ENCODE measurements around the gene ZNF521.
"Not testable (repeated sequence)": the region's sequence is repeated elsewhere in the genome, so short reads cannot be mapped to it uniquely, and the experiment has no call there.

Gene ZNF521

GRCh38 chr18:25052511-25052921, 299.4 kb downstream of the ZNF521 start:
- no peak for DNase-seq (ENCODE audit: insufficient read length, low spot score)
- FAIRE-seq = no peak
- TF ChIP-seq SPI1 (IDR thresholded peaks at IDR 0.05; ENCODE audit: low read depth, low read length) (no peak), POU2F2 (IDR thresholded peaks at IDR 0.05; ENCODE audit: low read depth, low read length) (no peak), PAX5 (IDR thresholded peaks at IDR 0.05; ENCODE audit: insufficient read depth, low read length, severe bottlenecking) (no peak), POLR2A (IDR thresholded peaks at IDR 0.05; ENCODE audit: low read depth, low read length) (no peak), TAF1 (IDR thresholded peaks at IDR 0.05; ENCODE audit: low read depth, low read length) (no peak), POLR2AphosphoS5 (IDR thresholded peaks at IDR 0.05; ENCODE audit: low read depth, low read length) (no peak)

DNA sequence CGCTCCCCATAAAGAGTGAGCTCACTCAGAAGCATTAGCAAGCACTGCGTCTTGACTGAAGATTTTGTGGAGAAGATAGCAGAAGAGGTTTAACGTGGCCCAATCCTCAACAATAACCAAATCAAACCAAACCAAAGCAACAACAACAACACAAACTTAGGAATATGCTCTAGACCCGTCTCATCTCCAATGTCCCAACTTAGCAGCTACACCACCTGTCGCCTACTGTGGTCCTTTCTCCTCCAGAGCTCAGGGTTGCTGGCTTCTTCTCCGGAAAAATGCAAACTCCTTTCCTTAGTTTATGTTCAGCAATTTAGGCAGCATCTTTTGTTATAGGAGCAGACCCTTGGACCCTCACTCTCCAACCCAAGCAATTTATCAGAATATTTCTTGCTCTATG, 301.4 kb downstream of the ZNF521 start:
- DNase-seq (ENCODE audit: insufficient read length, low spot score) (no peak), FAIRE-seq (no peak)
- TF ChIP-seq POU2F2 (IDR thresholded peaks at IDR 0.05; ENCODE audit: low read depth, low read length) = no peak
- no peak for TF ChIP-seq POLR2AphosphoS5 (IDR thresholded peaks at IDR 0.05; ENCODE audit: low read depth, low read length)
- TF ChIP-seq PAX5 (IDR thresholded peaks at IDR 0.05; ENCODE audit: insufficient read depth, low read length, severe bottlenecking) = no peak
- TF ChIP-seq POLR2A (IDR thresholded peaks at IDR 0.05; ENCODE audit: low read depth, low read length) = no peak
- no peak for TF ChIP-seq SPI1 (IDR thresholded peaks at IDR 0.05; ENCODE audit: low read depth, low read length)
- TF ChIP-seq TAF1 (IDR thresholded peaks at IDR 0.05; ENCODE audit: low read depth, low read length) = no peak

DNA sequence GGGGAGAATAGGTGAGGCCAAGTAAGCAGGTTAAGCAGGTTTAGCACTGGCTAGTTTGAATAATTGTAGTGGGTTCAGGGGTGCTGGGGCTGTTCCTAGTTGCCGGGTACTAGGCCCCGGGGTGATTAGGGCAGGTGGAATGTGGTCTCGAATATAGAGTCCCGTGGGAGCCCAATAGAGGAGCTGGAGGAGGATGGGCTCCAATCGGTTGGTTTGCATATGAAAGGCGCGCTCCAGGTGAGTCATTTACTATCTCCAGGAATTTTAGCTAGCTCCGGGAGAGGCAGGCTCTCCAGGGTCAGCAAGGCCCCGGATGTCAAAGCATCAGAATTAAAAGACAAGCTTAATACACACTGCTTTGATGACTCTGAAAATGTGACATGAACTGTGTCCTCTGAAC, 304.0 kb downstream of the ZNF521 start:
- FAIRE-seq = no peak
- no peak for DNase-seq (ENCODE audit: insufficient read length, low spot score)
- TF ChIP-seq POLR2A (IDR thresholded peaks at IDR 0.05; ENCODE audit: low read depth, low read length) (no peak), POLR2AphosphoS5 (IDR thresholded peaks at IDR 0.05; ENCODE audit: low read depth, low read length) (no peak), POU2F2 (IDR thresholded peaks at IDR 0.05; ENCODE audit: low read depth, low read length) (no peak), SPI1 (IDR thresholded peaks at IDR 0.05; ENCODE audit: low read depth, low read length) (no peak), TAF1 (IDR thresholded peaks at IDR 0.05; ENCODE audit: low read depth, low read length) (no peak), PAX5 (IDR thresholded peaks at IDR 0.05; ENCODE audit: insufficient read depth, low read length, severe bottlenecking) (no peak)

GRCh38 chr18:25047421-25047820, 304.5 kb downstream of the ZNF521 start:
- TF ChIP-seq SPI1 (IDR thresholded peaks at IDR 0.05; ENCODE audit: low read depth, low read length) = no peak
- TF ChIP-seq POU2F2 (IDR thresholded peaks at IDR 0.05; ENCODE audit: low read depth, low read length) = no peak
- TF ChIP-seq POLR2A (IDR thresholded peaks at IDR 0.05; ENCODE audit: low read depth, low read length) = no peak
- no peak for TF ChIP-seq POLR2AphosphoS5 (IDR thresholded peaks at IDR 0.05; ENCODE audit: low read depth, low read length)
- no peak for TF ChIP-seq TAF1 (IDR thresholded peaks at IDR 0.05; ENCODE audit: low read depth, low read length)
- TF ChIP-seq PAX5 (IDR thresholded peaks at IDR 0.05; ENCODE audit: insufficient read depth, low read length, severe bottlenecking) = no peak
- no peak for FAIRE-seq
- no peak for DNase-seq (ENCODE audit: insufficient read length, low spot score)

DNA sequence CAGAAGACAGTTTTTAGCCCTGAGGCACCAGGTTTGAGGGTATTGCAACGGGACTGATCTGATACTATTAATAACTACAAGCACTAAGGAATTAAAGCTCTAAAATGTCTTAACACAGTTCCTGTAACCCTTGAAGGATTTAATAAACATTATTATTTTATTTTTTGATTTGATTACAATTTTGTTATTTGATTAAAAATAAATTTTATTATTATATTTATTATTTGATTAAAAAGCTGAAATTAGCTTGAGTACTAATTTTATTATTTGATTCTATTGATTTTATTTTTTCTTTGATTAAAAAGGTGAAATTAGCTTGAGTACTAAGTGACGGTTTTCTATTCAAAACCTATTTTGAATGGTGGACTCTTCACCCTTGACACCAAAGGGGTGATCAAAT, 307.3 kb downstream of the ZNF521 start:
- TF ChIP-seq POLR2AphosphoS5 (IDR thresholded peaks at IDR 0.05; ENCODE audit: low read depth, low read length) (no peak), PAX5 (IDR thresholded peaks at IDR 0.05; ENCODE audit: insufficient read depth, low read length, severe bottlenecking) (no peak)
- FAIRE-seq = no peak
- DNase-seq (ENCODE audit: insufficient read length, low spot score) = no peak

GRCh38 chr18:25043104-25043503, 308.9 kb downstream of the ZNF521 start:
- no peak for TF ChIP-seq TAF1 (IDR thresholded peaks at IDR 0.05; ENCODE audit: low read depth, low read length)
- TF ChIP-seq POLR2A (IDR thresholded peaks at IDR 0.05; ENCODE audit: low read depth, low read length) = no peak
- no peak for TF ChIP-seq POLR2AphosphoS5 (IDR thresholded peaks at IDR 0.05; ENCODE audit: low read depth, low read length)
- no peak for TF ChIP-seq PAX5 (IDR thresholded peaks at IDR 0.05; ENCODE audit: insufficient read depth, low read length, severe bottlenecking)
- TF ChIP-seq SPI1 (IDR thresholded peaks at IDR 0.05; ENCODE audit: low read depth, low read length) = no peak
- no peak for TF ChIP-seq POU2F2 (IDR thresholded peaks at IDR 0.05; ENCODE audit: low read depth, low read length)
- no peak for FAIRE-seq
- DNase-seq (ENCODE audit: insufficient read length, low spot score) = no peak

DNA sequence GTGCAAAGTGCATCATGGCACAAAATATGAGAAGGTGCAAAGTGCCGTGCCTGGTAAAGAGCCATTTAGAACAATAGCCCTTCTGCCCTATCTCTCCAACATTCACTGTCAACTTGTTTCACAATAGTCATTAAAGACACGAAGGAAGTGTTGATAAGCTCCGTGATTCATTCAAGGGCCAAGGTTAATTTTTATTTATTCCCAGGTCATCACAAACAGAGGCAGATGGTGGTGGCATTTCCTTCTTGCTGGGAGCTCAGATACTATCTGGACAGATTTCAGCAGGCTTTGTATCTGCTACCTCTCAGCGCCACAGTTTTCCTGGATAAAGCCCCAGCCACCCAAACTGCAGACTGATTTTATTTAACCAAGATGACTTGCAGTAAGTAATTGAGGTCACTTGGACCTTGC, 309.3 kb downstream of the ZNF521 start:
- FAIRE-seq = no peak
- DNase-seq (ENCODE audit: insufficient read length, low spot score) = no peak
- TF ChIP-seq POU2F2 (IDR thresholded peaks at IDR 0.05; ENCODE audit: low read depth, low read length) (no peak), SPI1 (IDR thresholded peaks at IDR 0.05; ENCODE audit: low read depth, low read length) (no peak), PAX5 (IDR thresholded peaks at IDR 0.05; ENCODE audit: insufficient read depth, low read length, severe bottlenecking) (no peak), TAF1 (IDR thresholded peaks at IDR 0.05; ENCODE audit: low read depth, low read length) (no peak), POLR2AphosphoS5 (IDR thresholded peaks at IDR 0.05; ENCODE audit: low read depth, low read length) (no peak), POLR2A (IDR thresholded peaks at IDR 0.05; ENCODE audit: low read depth, low read length) (no peak)

GRCh38 chr18:25039781-25040180, 312.2 kb downstream of the ZNF521 start:
- DNase-seq (ENCODE audit: insufficient read length, low spot score) = no peak
- FAIRE-seq = no peak
- no peak for TF ChIP-seq PAX5 (IDR thresholded peaks at IDR 0.05; ENCODE audit: insufficient read depth, low read length, severe bottlenecking)
- TF ChIP-seq POU2F2 (IDR thresholded peaks at IDR 0.05; ENCODE audit: low read depth, low read length) = no peak
- no peak for TF ChIP-seq POLR2AphosphoS5 (IDR thresholded peaks at IDR 0.05; ENCODE audit: low read depth, low read length)
- no peak for TF ChIP-seq POLR2A (IDR thresholded peaks at IDR 0.05; ENCODE audit: low read depth, low read length)
- no peak for TF ChIP-seq TAF1 (IDR thresholded peaks at IDR 0.05; ENCODE audit: low read depth, low read length)
- no peak for TF ChIP-seq SPI1 (IDR thresholded peaks at IDR 0.05; ENCODE audit: low read depth, low read length)

DNA sequence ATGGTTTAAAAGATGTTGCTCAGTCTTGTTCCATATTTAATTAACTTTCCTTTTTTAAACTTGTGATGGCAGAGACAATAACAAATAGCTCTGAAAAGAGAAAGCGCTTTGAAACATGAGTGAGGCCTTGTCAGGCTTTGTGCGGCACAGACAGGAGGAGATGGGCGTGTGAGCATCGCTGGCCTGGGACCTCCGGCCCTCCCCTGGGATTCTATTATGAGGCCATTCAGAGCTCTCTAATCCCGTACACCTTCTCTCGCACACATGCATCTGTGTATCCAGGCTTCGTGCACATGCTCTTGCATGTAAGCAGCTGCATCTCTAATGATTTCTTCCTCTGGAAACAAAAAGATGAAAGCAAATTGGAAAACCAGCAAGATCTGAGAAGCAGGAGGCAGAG, 313.7 kb downstream of the ZNF521 start:
- no peak for FAIRE-seq
- no peak for TF ChIP-seq PAX5 (IDR thresholded peaks at IDR 0.05; ENCODE audit: insufficient read depth, low read length, severe bottlenecking)
- TF ChIP-seq SPI1 (IDR thresholded peaks at IDR 0.05; ENCODE audit: low read depth, low read length) = no peak
- DNase-seq (ENCODE audit: insufficient read length, low spot score) = no peak

DNA sequence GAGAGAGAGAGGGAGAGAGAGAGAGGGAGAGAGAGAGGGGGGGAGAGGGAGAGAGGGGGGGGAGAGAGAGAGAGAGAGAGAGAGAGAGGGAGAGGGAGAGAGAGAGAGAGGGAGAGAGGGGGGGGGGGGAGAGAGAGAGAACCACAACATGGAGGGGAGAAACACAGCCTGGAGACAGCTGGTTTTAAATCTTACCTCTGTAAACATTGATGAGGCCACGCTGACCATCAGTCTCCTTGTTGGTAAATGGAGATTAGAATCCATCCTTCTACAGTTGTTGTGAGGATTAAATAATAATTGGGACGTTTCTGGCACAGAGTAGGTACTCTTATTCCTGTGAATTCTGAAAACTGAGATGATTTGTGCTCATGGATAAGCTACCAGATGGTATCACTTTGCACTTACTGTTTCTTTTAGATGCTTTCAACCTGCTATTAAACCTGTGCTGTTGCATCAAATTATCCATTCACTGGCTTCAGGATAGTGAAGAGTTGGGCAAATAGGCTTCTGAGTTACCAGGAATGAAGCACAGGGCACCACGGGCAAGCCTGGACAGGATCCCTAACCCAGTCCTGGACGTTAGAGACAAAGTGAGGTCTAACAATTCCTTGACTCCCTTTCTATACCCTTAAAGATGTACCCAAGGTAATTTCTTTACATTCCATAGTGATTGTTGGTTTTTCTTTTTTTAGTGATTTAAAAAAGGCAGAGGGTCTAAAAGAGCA, 318.1 kb downstream of the ZNF521 start:
- FAIRE-seq (no peak), DNase-seq (ENCODE audit: insufficient read length, low spot score) (no peak)
- TF ChIP-seq PAX5 (IDR thresholded peaks at IDR 0.05; ENCODE audit: insufficient read depth, low read length, severe bottlenecking) (no peak), TAF1 (IDR thresholded peaks at IDR 0.05; ENCODE audit: low read depth, low read length) (no peak), POU2F2 (IDR thresholded peaks at IDR 0.05; ENCODE audit: low read depth, low read length) (no peak), POLR2A (IDR thresholded peaks at IDR 0.05; ENCODE audit: low read depth, low read length) (no peak), SPI1 (IDR thresholded peaks at IDR 0.05; ENCODE audit: low read depth, low read length) (no peak), POLR2AphosphoS5 (IDR thresholded peaks at IDR 0.05; ENCODE audit: low read depth, low read length) (no peak)

DNA sequence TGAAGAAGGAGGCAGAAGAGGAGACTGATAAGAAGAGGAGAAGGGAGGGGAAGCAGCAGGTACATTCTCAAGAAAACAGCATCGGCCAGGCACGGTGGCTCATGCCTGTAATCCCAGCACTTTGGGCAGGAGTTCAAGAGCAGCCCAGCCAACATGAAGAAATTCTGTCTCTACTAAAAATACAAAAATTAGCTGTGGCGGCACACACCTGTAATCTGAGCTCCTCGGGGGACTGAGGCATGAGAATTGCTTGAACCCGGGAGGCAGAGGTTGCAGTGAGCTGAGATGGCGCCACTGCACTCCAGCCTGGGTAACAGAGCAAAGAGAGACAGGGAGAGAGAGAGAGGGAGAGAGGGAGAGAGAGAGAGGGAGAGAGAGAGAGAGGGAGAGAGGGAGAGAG, 318.8 kb downstream of the ZNF521 start:
- not testable (repeated sequence) for FAIRE-seq; DNase-seq (ENCODE audit: insufficient read length, low spot score)

All from GM12891 (cell line).